ENCODE results near the gene AHSG.

The AHSG gene

GRCh38 chr3:186570096-186570940, 42.5 kb upstream of the AHSG start, which contains the start of gene DNAJB11 (continued):
- TF ChIP-seq ZBTB6 (tag by site-specific recombination; IDR thresholded peaks at IDR 0.05) (no peak), ZNF692 (tag by site-specific recombination; IDR thresholded peaks at IDR 0.05) (no peak), ZNF146 (tag by site-specific recombination; IDR thresholded peaks at IDR 0.05) (no peak), ZNF571 (tag by site-specific recombination; IDR thresholded peaks at IDR 0.05) (no peak), ZNF580 (tag by site-specific recombination; IDR thresholded peaks at IDR 0.05) (no peak), ZNF629 (tag by site-specific recombination; IDR thresholded peaks at IDR 0.05) (peak; percentile 97), ZFP41 (tag by site-specific recombination; IDR thresholded peaks at IDR 0.05; ENCODE audit: borderline replicate concordance) (no peak), ZNF600 (tag by site-specific recombination; IDR thresholded peaks at IDR 0.05) (no peak), YY1 (tag by site-specific recombination; IDR thresholded peaks at IDR 0.05) (no peak), KLF16 (tag by site-specific recombination; IDR thresholded peaks at IDR 0.05) (no peak), ZBTB10 (tag by site-specific recombination; IDR thresholded peaks at IDR 0.05) (no peak), ZNF660 (tag by site-specific recombination; IDR thresholded peaks at IDR 0.05) (peak; percentile 51), ZSCAN30 (tag by site-specific recombination; IDR thresholded peaks at IDR 0.05) (no peak), AEBP2 (tag by site-specific recombination; IDR thresholded peaks at IDR 0.05; ENCODE audit: borderline replicate concordance) (no peak), ZNF677 (tag by site-specific recombination; IDR thresholded peaks at IDR 0.05) (no peak), HOXC10 (CRISPR knock-in tag; IDR thresholded peaks at IDR 0.05) (no peak), ZNF280C (tag by site-specific recombination; IDR thresholded peaks at IDR 0.05) (no peak), ZFP37 (tag by site-specific recombination; IDR thresholded peaks at IDR 0.05) (no peak), MZF1 (tag by site-specific recombination; IDR thresholded peaks at IDR 0.05; ENCODE audit: borderline replicate concordance) (no peak), ZNF37A (tag by site-specific recombination; IDR thresholded peaks at IDR 0.05) (no peak), ZFHX2 (tag by site-specific recombination; conservative IDR thresholded peaks at IDR 0.05) (no peak), PATZ1 (tag by site-specific recombination; IDR thresholded peaks at IDR 0.05) (peak; percentile 82), ZNF121 (tag by site-specific recombination; IDR thresholded peaks at IDR 0.05) (no peak), TRIM28 (IDR thresholded peaks at IDR 0.05; ENCODE audit: borderline replicate concordance, low read length) (no peak), ZNF311 (tag by site-specific recombination; IDR thresholded peaks at IDR 0.05; ENCODE audit: borderline replicate concordance) (no peak), RBAK (tag by site-specific recombination; IDR thresholded peaks at IDR 0.05) (no peak), SALL2 (tag by site-specific recombination; IDR thresholded peaks at IDR 0.05; ENCODE audit: borderline replicate concordance) (no peak), ZNF138 (tag by site-specific recombination; IDR thresholded peaks at IDR 0.05; ENCODE audit: borderline replicate concordance) (no peak), ZXDB (tag by site-specific recombination; IDR thresholded peaks at IDR 0.05) (0 out of 2 replicates have a peak, but pooled peaks have one; percentile 22)
